ENCODE results near the gene SMYD3.

- TF ChIP-seq, protein P1, sequence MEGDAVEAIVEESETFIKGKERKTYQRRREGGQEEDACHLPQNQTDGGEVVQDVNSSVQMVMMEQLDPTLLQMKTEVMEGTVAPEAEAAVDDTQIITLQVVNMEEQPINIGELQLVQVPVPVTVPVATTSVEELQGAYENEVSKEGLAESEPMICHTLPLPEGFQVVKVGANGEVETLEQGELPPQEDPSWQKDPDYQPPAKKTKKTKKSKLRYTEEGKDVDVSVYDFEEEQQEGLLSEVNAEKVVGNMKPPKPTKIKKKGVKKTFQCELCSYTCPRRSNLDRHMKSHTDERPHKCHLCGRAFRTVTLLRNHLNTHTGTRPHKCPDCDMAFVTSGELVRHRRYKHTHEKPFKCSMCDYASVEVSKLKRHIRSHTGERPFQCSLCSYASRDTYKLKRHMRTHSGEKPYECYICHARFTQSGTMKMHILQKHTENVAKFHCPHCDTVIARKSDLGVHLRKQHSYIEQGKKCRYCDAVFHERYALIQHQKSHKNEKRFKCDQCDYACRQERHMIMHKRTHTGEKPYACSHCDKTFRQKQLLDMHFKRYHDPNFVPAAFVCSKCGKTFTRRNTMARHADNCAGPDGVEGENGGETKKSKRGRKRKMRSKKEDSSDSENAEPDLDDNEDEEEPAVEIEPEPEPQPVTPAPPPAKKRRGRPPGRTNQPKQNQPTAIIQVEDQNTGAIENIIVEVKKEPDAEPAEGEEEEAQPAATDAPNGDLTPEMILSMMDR (conservative IDR thresholded peaks at IDR 0.05 in 1 of 2, IDR thresholded peaks at IDR 0.05 in 1 of 2; ENCODE audit: low read depth in 1 of 2, low read length in 2 of 2): no peak
- no peak for TF ChIP-seq EZH2 (IDR thresholded peaks at IDR 0.05; ENCODE audit: low read length, missing control alignments)
Measured at GRCh38 chr1:246292571-246292970, 214.5 kb downstream of the SMYD3 start.
